NCI-H82 treated with DMSO at 0.1 percent for 48 hours (cell line): ENCODE data around the gene AATF.

Experiments used
- DNase-seq: peaks from one replicate; lab custom pipeline; 2025; ENCODE audit not compliant: unreplicated experiment; lab: John Stamatoyannopoulos, UW

AATF gene

GRCh38 chr17:37100231-37100630, 151.5 kb downstream of the AATF start:
- no peak for DNase-seq

- DNase-seq, result no peak
Observed at GRCh38 chr17:37101306-37101705, 152.6 kb downstream of the AATF start.

DNA sequence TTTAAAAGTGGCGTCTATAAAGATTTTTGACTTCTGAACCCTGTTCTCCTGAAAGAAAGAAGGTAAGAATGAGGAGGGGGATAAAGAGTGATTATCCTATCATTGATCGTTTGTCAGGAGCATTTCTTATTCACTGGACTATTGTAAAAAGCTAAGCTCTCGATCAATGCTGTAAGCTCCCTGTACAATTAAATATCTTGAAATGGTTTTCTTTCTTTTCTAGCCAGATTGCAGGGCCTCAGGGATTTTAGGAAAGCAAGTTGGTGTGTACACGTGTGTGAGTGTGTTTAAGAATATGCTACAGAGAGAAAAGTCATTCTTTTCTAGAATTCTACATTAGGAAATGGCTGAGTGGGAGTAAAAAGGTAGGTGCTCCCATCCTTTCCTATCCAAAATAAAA, 154.5 kb downstream of the AATF start:
- no peak for DNase-seq

DNA sequence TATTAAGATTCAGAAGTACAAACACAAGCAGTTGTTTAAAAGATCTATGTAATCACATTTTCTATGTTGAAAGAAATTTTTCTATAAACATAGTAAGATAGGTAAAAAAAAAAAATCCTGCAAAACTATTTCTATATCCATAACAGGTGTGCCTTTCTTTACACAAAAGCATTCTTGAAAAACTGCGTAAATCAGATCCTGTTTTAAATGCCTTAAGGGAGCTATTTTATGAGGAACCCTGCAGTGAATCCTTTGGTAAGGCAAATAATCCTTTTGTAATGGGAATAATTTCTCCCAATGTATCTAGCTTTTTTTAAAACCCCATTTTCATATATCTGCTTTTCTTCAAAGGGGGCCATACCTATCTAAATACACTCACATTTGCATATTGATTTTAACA, 157.3 kb downstream of the AATF start:
- no peak for DNase-seq
